A549 (cell line): ENCODE data around the gene MARK2. TPM values are rescaled to one million over a fixed set of nuclear protein-coding genes. Genes with fewer than 3 reads are reported as not detected.

Experiments
- ATAC-seq, 2 experiments: fragments of 200-7000 bp in 1 of 2; fragments of >200 bp in 1 of 2; cut with Nextera tagmentation in 1 of 2; cut with Tn5 transposase in 1 of 2; 3 replicates each; pipeline versions ENCODE4 v1.8.0 to v1.9.1; 2018 to 2020; ENCODE audit warnings: mild to moderate bottlenecking in 1 of 2, moderate library complexity in 1 of 2
- CTCF ChIA-PET: fragments of 300-600 bp; sonication (Branson Sonifier 250); formaldehyde crosslinking; extraction: SDS; loops from one replicate; lab custom pipeline; 2021; ENCODE audit warnings: antibody characterized with exemption, inconsistent platforms; lab: Yijun Ruan, JAX
- POLR2A ChIA-PET: fragments of 350-600 bp; formaldehyde crosslinking; extraction: SDS; loops from one replicate; lab custom pipeline; 2021; ENCODE audit warnings: antibody characterized with exemption, inconsistent platforms; lab: Yijun Ruan, JAX
- DNase-seq, 2 experiments: peaks; one replicate each; pipeline versions ENCODE4 v3.0.0 to v3.0.0-alpha.2; 2011 to 2016; ENCODE audit warnings: low read depth in 1 of 2, low spot score in 1 of 2
- FAIRE-seq: peaks from 2 replicates; lab custom pipeline; 2011; peaks lifted over from hg19 to GRCh38; lab: Jason Lieb, UNC
- H3K27ac ChIP-seq, 2 experiments: fragments of >200 bp; sonication (Bioruptor Twin); formaldehyde crosslinking; 3 replicates each; pipeline ENCODE4 v1.5.1; 2016 to 2017
- H3K4me1 ChIP-seq: fragments of >200 bp; sonication (Bioruptor Twin); formaldehyde crosslinking; 3 replicates; pipeline ENCODE4 v1.6.1; 2016
- H3K4me2 ChIP-seq: fragments of >200 bp; sonication (Bioruptor Twin); formaldehyde crosslinking; 3 replicates; pipeline ENCODE4 v1.6.1; 2016
- H3K4me3 ChIP-seq: fragments of >200 bp; sonication (Bioruptor Twin); formaldehyde crosslinking; 3 replicates; pipeline ENCODE4 v1.5.1; 2016
- H3K9me3 ChIP-seq: fragments of >200 bp; sonication (Bioruptor Twin); formaldehyde crosslinking; 3 replicates; pipeline ENCODE4 v1.6.1; 2016
- CHD4 ChIP-seq: fragments of 200-600 bp; sonication (generic); IDR thresholded peaks from 2 replicates; pipeline ENCODE4 v1.6.1; 2016; ENCODE audit warnings: antibody characterized with exemption, mild to moderate bottlenecking, borderline replicate concordance
- EHMT2 ChIP-seq: fragments of 200-600 bp; sonication (generic); IDR thresholded peaks from 2 replicates; pipeline ENCODE4 v1.6.1; 2016; ENCODE audit warnings: antibody characterized with exemption, low read depth, mild to moderate bottlenecking, moderate library complexity
- FOSB ChIP-seq: fragments of 250-450 bp; sonication (Bioruptor Pico); IDR thresholded peaks from 2 replicates; pipeline ENCODE4 v1.5.0; 2020; ENCODE audit warnings: mild to moderate bottlenecking, moderate library complexity
- GATA3 ChIP-seq: IDR thresholded peaks from 2 replicates; pipeline ENCODE4 v1.6.1; 2012; ENCODE audit warnings: borderline replicate concordance
- HEYL ChIP-seq: fragments of 250-450 bp; sonication (Bioruptor Pico); IDR thresholded peaks from 2 replicates; pipeline ENCODE4 v1.8.0; 2021; ENCODE audit warnings: mild to moderate bottlenecking, moderate library complexity
- HOXB13 ChIP-seq: fragments of 250-450 bp; sonication (Bioruptor Pico); IDR thresholded peaks from 2 replicates; pipeline ENCODE4 v1.5.0; 2020; ENCODE audit warnings: low read depth, mild to moderate bottlenecking, moderate library complexity
- KDM1A ChIP-seq: fragments of 200-600 bp; sonication (generic); IDR thresholded peaks from 2 replicates; pipeline ENCODE4 v1.6.1; 2016; ENCODE audit warnings: low read depth, mild to moderate bottlenecking
- KDM5A ChIP-seq: fragments of 200-600 bp; sonication (generic); IDR thresholded peaks from 2 replicates; pipeline ENCODE4 v1.6.1; 2016; ENCODE audit warnings: antibody characterized with exemption, mild to moderate bottlenecking
- MYC ChIP-seq: IDR thresholded peaks from 2 replicates; pipeline ENCODE4 v1.6.1; 2012; ENCODE audit warnings: mild to moderate bottlenecking, inconsistent platforms, low read length, improper control_type of control experiment, borderline replicate concordance
- NFE2L2 ChIP-seq: fragments of 150-350 bp; conservative IDR thresholded peaks from 2 replicates; pipeline ENCODE4 v1.6.1; 2014; ENCODE audit warnings: low read length
- PHF8 ChIP-seq: fragments of 200-600 bp; sonication (generic); IDR thresholded peaks from 2 replicates; pipeline ENCODE4 v1.6.1; 2016; ENCODE audit warnings: low read depth, mild to moderate bottlenecking, antibody characterized with exemption, moderate library complexity, borderline replicate concordance
- POLR2A ChIP-seq: IDR thresholded peaks from 2 replicates; pipeline ENCODE4 v1.6.1; 2012; ENCODE audit warnings: mild to moderate bottlenecking, low read length
- RAD21 ChIP-seq, 2 experiments: fragments of >200 bp in 1 of 2; sonication (Bioruptor Twin) in 1 of 2; formaldehyde crosslinking in 1 of 2; IDR thresholded peaks in 1 of 2; conservative IDR thresholded peaks in 1 of 2; 2 replicates in 1 of 2; 3 replicates in 1 of 2; pipeline ENCODE4 v1.6.1; 2012 to 2018; ENCODE audit warnings: inconsistent platforms in 1 of 2
- RARB ChIP-seq: fragments of 250-450 bp; sonication (Bioruptor Pico); IDR thresholded peaks from 2 replicates; pipeline ENCODE4 v1.8.0; 2021; ENCODE audit warnings: mild to moderate bottlenecking, moderate library complexity
- SREBF2 ChIP-seq: fragments of 450-650 bp; IDR thresholded peaks from 2 replicates; pipeline ENCODE4 v1.6.1; 2014; ENCODE audit warnings: mild to moderate bottlenecking, moderate library complexity
- TP53 ChIP-seq: fragments of 250-450 bp; sonication (Bioruptor Pico); IDR thresholded peaks from 2 replicates; pipeline ENCODE4 v1.5.0; 2021; ENCODE audit warnings: mild to moderate bottlenecking, moderate library complexity
- ZC3H11A ChIP-seq: fragments of 450-650 bp; IDR thresholded peaks from 2 replicates; pipeline ENCODE4 v1.6.1; 2014; ENCODE audit warnings: antibody characterized with exemption, mild to moderate bottlenecking
- ZFP36 ChIP-seq: fragments of 450-650 bp; IDR thresholded peaks from 2 replicates; pipeline ENCODE4 v1.6.1; 2014; ENCODE audit warnings: borderline replicate concordance; ENCODE audit not compliant: partially characterized antibody
- ZSCAN20 ChIP-seq: fragments of 250-450 bp; sonication (Bioruptor Pico); IDR thresholded peaks from 2 replicates; pipeline ENCODE4 v1.8.0; 2022; ENCODE audit warnings: mild to moderate bottlenecking, moderate library complexity
- WGBS: methylation state at CpG from one replicate; pipeline ENCODE4 v1.1.6; 2017; ENCODE audit errors: missing lambda C conversion rate; 5-methylcytosine and 5-hydroxymethylcytosine counted together
- polyA plus RNA-seq, 4 experiments: library from polyadenylated mRNA; depleted of rRNA in 3 of 4; stranded (reverse); fragments of >200 nt; fragmentation: RNase III in 1 of 4; extraction: RNeasy Plus Mini Kit Qiagen cat#74134 plus additional on column Dnase treatment in 1 of 4; gene quantifications; 2 replicates in 3 of 4; 3 replicates in 1 of 4; pipeline ENCODE4 v1.2.3, GENCODE V29; 2011 to 2017
- TF ChIP-seq, protein P1 (sequence below): fragments of >200 bp; sonication (Bioruptor Twin); formaldehyde crosslinking; IDR thresholded peaks from 3 replicates; pipeline ENCODE4 v1.5.1; 2016
- TF ChIP-seq, protein P2 (sequence below): fragments of 450-650 bp; IDR thresholded peaks from 2 replicates; pipeline ENCODE4 v1.6.1; 2014; ENCODE audit warnings: antibody characterized with exemption
- TF ChIP-seq, protein P3 (sequence below): fragments of 200-600 bp; sonication (generic); IDR thresholded peaks from 2 replicates; pipeline ENCODE4 v1.6.1; 2016; ENCODE audit warnings: antibody characterized with exemption, mild to moderate bottlenecking, moderate library complexity
- TF ChIP-seq, protein P4 (sequence below): fragments of 150-350 bp; IDR thresholded peaks from 2 replicates; pipeline ENCODE4 v1.6.1; 2014; ENCODE audit warnings: low read depth, mild to moderate bottlenecking, low read length
- TF ChIP-seq, protein P5 (sequence below): IDR thresholded peaks from 2 replicates; pipeline ENCODE4 v1.6.1; 2012
- TF ChIP-seq, protein P6 (sequence below): fragments of >200 bp; sonication (Bioruptor Twin); formaldehyde crosslinking; IDR thresholded peaks from 2 replicates; pipeline ENCODE4 v1.6.1; 2016

MARK2 gene
- polyA plus RNA-seq, 2 of the 4 experiments (the other 2 are of a cell fraction), result 20.2 to 28.4 TPM

DNA sequence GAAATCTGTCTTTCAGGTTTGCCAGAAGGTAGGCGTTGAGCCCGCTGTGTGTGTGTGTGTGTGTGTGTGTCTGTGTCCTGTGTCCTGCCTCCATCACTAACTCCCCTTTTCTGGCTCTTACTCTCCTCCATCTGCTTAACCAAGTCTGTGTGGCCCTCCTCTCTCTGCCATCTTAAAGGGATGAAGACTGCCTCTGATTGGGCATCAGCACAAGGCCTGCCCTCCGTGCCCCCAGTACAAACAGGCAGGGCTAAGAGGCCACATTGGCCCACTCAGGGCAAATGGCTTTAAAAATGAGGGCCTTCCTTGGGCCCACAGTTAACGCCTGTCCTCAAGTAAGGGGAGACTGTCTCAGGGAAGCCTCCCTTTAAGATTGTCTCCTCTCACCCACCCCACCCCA is 67.2 kb downstream of the MARK2 start:
- TF ChIP-seq HOXB13 (CRISPR knock-in tag), result no peak
- TF ChIP-seq KDM1A, result no peak
- no peak for TF ChIP-seq HEYL (CRISPR knock-in tag)
- TF ChIP-seq MYC, result no peak
- no peak for TF ChIP-seq CHD4
- TF ChIP-seq, protein P1, sequence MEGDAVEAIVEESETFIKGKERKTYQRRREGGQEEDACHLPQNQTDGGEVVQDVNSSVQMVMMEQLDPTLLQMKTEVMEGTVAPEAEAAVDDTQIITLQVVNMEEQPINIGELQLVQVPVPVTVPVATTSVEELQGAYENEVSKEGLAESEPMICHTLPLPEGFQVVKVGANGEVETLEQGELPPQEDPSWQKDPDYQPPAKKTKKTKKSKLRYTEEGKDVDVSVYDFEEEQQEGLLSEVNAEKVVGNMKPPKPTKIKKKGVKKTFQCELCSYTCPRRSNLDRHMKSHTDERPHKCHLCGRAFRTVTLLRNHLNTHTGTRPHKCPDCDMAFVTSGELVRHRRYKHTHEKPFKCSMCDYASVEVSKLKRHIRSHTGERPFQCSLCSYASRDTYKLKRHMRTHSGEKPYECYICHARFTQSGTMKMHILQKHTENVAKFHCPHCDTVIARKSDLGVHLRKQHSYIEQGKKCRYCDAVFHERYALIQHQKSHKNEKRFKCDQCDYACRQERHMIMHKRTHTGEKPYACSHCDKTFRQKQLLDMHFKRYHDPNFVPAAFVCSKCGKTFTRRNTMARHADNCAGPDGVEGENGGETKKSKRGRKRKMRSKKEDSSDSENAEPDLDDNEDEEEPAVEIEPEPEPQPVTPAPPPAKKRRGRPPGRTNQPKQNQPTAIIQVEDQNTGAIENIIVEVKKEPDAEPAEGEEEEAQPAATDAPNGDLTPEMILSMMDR, result no peak
- TF ChIP-seq, protein P2, sequence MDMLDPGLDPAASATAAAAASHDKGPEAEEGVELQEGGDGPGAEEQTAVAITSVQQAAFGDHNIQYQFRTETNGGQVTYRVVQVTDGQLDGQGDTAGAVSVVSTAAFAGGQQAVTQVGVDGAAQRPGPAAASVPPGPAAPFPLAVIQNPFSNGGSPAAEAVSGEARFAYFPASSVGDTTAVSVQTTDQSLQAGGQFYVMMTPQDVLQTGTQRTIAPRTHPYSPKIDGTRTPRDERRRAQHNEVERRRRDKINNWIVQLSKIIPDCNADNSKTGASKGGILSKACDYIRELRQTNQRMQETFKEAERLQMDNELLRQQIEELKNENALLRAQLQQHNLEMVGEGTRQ, result no peak
- no peak for TF ChIP-seq POLR2A
- TF ChIP-seq ZC3H11A, result no peak
- TF ChIP-seq FOSB (CRISPR knock-in tag), result no peak
- TF ChIP-seq TP53 (CRISPR knock-in tag), result no peak
- TF ChIP-seq GATA3, result no peak
- TF ChIP-seq, protein P3, sequence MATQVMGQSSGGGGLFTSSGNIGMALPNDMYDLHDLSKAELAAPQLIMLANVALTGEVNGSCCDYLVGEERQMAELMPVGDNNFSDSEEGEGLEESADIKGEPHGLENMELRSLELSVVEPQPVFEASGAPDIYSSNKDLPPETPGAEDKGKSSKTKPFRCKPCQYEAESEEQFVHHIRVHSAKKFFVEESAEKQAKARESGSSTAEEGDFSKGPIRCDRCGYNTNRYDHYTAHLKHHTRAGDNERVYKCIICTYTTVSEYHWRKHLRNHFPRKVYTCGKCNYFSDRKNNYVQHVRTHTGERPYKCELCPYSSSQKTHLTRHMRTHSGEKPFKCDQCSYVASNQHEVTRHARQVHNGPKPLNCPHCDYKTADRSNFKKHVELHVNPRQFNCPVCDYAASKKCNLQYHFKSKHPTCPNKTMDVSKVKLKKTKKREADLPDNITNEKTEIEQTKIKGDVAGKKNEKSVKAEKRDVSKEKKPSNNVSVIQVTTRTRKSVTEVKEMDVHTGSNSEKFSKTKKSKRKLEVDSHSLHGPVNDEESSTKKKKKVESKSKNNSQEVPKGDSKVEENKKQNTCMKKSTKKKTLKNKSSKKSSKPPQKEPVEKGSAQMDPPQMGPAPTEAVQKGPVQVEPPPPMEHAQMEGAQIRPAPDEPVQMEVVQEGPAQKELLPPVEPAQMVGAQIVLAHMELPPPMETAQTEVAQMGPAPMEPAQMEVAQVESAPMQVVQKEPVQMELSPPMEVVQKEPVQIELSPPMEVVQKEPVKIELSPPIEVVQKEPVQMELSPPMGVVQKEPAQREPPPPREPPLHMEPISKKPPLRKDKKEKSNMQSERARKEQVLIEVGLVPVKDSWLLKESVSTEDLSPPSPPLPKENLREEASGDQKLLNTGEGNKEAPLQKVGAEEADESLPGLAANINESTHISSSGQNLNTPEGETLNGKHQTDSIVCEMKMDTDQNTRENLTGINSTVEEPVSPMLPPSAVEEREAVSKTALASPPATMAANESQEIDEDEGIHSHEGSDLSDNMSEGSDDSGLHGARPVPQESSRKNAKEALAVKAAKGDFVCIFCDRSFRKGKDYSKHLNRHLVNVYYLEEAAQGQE, result no peak
- TF ChIP-seq ZSCAN20 (CRISPR knock-in tag), result no peak
- TF ChIP-seq, protein P4, sequence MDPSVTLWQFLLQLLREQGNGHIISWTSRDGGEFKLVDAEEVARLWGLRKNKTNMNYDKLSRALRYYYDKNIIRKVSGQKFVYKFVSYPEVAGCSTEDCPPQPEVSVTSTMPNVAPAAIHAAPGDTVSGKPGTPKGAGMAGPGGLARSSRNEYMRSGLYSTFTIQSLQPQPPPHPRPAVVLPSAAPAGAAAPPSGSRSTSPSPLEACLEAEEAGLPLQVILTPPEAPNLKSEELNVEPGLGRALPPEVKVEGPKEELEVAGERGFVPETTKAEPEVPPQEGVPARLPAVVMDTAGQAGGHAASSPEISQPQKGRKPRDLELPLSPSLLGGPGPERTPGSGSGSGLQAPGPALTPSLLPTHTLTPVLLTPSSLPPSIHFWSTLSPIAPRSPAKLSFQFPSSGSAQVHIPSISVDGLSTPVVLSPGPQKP, result no peak
- no peak for TF ChIP-seq KDM5A
- no peak for TF ChIP-seq RAD21 (conservative IDR thresholded peaks at IDR 0.05 in 1 of 2, IDR thresholded peaks at IDR 0.05 in 1 of 2)
- no peak for TF ChIP-seq PHF8
- Histone ChIP-seq H3K4me1 (0 out of 3 replicates have a peak, but pooled peaks cover 4% of the 10 kb centered on the region), H3K9me3 (no peaks in the 10 kb centered on the region), H3K4me2 (no peak overlapping the region), H3K4me3 (no peak overlapping the region), H3K27ac (0 out of 6 replicates have a peak overlapping the region, but pooled peaks of 1 of the 2 experiments have one; percentile 32)
- ATAC-seq, result peak in 1 of 2 experiments; percentile 9; a peak in 2 of 6 replicates
- CTCF ChIA-PET, result interaction anchor here (1.0 to 8.7 kb wide), 10 partner anchors 9 to 68 kb away, joined by 3 to 58 read pairs (median 4); partner anchors contain the start of genes MARK2 and RCOR2
- no peak for DNase-seq
- no peak for FAIRE-seq
- POLR2A ChIA-PET, result interaction anchor here (1.6 kb wide), 1 partner anchor 68 kb away, joined by 9 read pairs; no protein-coding TSS in a partner anchor
- 93% methylated on average over 4 of the region's 4 CpGs for WGBS

DNA sequence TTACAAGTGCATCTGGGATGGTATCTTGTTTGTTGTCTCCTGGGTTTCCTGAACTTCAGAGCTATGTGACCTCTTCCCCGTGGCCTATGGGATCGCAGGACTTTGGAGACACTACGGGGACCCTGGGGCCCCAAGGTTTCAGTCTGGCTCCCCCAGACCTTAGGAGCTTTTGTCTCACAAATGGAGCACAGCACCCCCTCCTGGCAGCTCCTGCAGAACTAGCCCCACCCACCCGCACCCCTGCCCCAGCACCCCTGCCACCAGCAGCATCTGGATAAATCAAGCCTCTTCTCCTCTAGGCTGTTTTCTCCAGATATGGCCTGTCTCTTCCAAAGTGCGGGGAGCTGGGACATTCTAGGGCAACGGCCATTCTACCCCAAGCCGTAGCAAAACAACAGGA is 67.7 kb downstream of the MARK2 start:
- Histone ChIP-seq H3K9me3 (no peaks in the 10 kb centered on the region), H3K27ac (no peak overlapping the region), H3K4me3 (no peak overlapping the region), H3K4me1 (0 out of 3 replicates have a peak, but pooled peaks cover 4% of the 10 kb centered on the region), H3K4me2 (no peak overlapping the region)
- no peak for FAIRE-seq
- no peak for DNase-seq
- 86% methylated on average over 6 of the region's 7 CpGs for WGBS
- ChIA-PET CTCF (interaction anchor here (0.8 to 8.7 kb wide), 18 partner anchors 9 to 138 kb away, joined by 3 to 58 read pairs (median 4); partner anchors contain the start of genes MARK2, RCOR2 and ZFTA), POLR2A (interaction anchor here (0.6 to 1.6 kb wide), 2 partner anchors 47 to 68 kb away, joined by 4 to 9 read pairs; no protein-coding TSS in a partner anchor)
- ATAC-seq, result peak in 1 of 2 experiments; percentile 30; a peak in 3 of 6 replicates
- TF ChIP-seq ZFP36 (no peak), GATA3 (no peak), HOXB13 (CRISPR knock-in tag) (no peak), EHMT2 (no peak), RARB (CRISPR knock-in tag) (no peak), SREBF2 (no peak), NFE2L2 (no peak)
- TF ChIP-seq, protein P1, result peak; percentile 40
- TF ChIP-seq, protein P5, sequence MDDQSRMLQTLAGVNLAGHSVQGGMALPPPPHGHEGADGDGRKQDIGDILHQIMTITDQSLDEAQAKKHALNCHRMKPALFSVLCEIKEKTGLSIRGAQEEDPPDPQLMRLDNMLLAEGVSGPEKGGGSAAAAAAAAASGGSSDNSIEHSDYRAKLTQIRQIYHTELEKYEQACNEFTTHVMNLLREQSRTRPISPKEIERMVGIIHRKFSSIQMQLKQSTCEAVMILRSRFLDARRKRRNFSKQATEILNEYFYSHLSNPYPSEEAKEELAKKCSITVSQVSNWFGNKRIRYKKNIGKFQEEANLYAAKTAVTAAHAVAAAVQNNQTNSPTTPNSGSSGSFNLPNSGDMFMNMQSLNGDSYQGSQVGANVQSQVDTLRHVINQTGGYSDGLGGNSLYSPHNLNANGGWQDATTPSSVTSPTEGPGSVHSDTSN, result no peak
- TF ChIP-seq, protein P6, sequence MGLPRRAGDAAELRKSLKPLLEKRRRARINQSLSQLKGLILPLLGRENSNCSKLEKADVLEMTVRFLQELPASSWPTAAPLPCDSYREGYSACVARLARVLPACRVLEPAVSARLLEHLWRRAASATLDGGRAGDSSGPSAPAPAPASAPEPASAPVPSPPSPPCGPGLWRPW, result no peak
